GM12878 (cell line): ENCODE results near the gene BCL11A. TPM values are rescaled to one million over a fixed set of nuclear protein-coding genes. Genes with fewer than 3 reads are reported as not detected.

Experiments
- ATAC-seq: fragments of 200-7000 bp; cut with Tn5 transposase; 3 replicates; pipeline ENCODE4 v1.9.1; 2020; ENCODE audit warnings: mild to moderate bottlenecking, moderate library complexity
- BruUV-seq: library from RNA; stranded (reverse); fragments of 400-500 nt; replicated peaks from 2 replicates; lab custom pipeline; 2021; lab: Mats Ljungman, UMichigan
- CTCF ChIA-PET: fragments of 300-600 bp; sonication (Branson Sonifier 250); formaldehyde crosslinking; extraction: SDS; loops from one replicate; lab custom pipeline; 2021; ENCODE audit warnings: inconsistent platforms; lab: Yijun Ruan, JAX
- POLR2A ChIA-PET: fragments of 350-600 bp; formaldehyde crosslinking; extraction: SDS; loops from one replicate; lab custom pipeline; 2021; ENCODE audit warnings: inconsistent platforms; lab: Charles Lee
- RAD21 ChIA-PET: fragments of 300-600 bp; sonication (Branson Sonifier 250); formaldehyde crosslinking; loops from one replicate; lab custom pipeline; 2023; ENCODE audit warnings: antibody characterized with exemption; ENCODE audit not compliant: unreplicated experiment; lab: Charles Lee
- SMC1A ChIA-PET: fragments of 300-600 bp; sonication (Branson Sonifier 250); formaldehyde crosslinking; loops from one replicate; lab custom pipeline; 2023; ENCODE audit not compliant: unreplicated experiment, uncharacterized antibody; lab: Charles Lee
- DNase-seq: peaks from one replicate; pipeline ENCODE4 v3.0.0-alpha.2; 2011; ENCODE audit warnings: low read depth, low spot score
- FAIRE-seq: peaks from 3 replicates; lab custom pipeline; 2011; peaks lifted over from hg19 to GRCh38; lab: Jason Lieb, UNC
- H2AFZ ChIP-seq: 2 replicates; pipeline ENCODE4 v1.6.0; 2011; ENCODE audit warnings: low read depth, low read length, control low read depth; ENCODE audit not compliant: control insufficient read depth
- H3K27ac ChIP-seq: 2 replicates; pipeline ENCODE4 v1.5.1; 2011; ENCODE audit warnings: control low read depth; ENCODE audit not compliant: control insufficient read depth, insufficient read depth
- H3K27me3 ChIP-seq, 2 experiments: replicated peaks in 1 of 2; 2 replicates each; pipeline versions ENCODE4 v1.6.0 to v1.6.1; 2011; ENCODE audit warnings: low read length in 1 of 2; ENCODE audit not compliant: control insufficient read depth in 2 of 2, insufficient read depth in 2 of 2
- H3K36me3 ChIP-seq, 2 experiments: 2 replicates each; pipeline ENCODE4 v1.5.1; 2011; ENCODE audit warnings: low read length in 1 of 2; ENCODE audit not compliant: control insufficient read depth in 2 of 2, insufficient read depth in 2 of 2
- H3K4me1 ChIP-seq: 2 replicates; pipeline ENCODE4 v1.6.1; 2011; ENCODE audit warnings: mild to moderate bottlenecking, low read length, moderate library complexity, mixed read lengths; ENCODE audit not compliant: control insufficient read depth, insufficient read depth
- H3K4me2 ChIP-seq: 2 replicates; pipeline ENCODE4 v1.6.0; 2011; ENCODE audit warnings: control low read depth; ENCODE audit not compliant: control insufficient read depth, insufficient read depth
- H3K4me3 ChIP-seq: fragments of 200-600 bp; sonication (generic); 2 replicates; pipeline ENCODE4 v1.5.1; 2016
- H3K79me2 ChIP-seq: 2 replicates; pipeline ENCODE4 v1.6.0; 2011; ENCODE audit warnings: low read length; ENCODE audit not compliant: control insufficient read depth, insufficient read depth
- H3K9ac ChIP-seq: 2 replicates; pipeline ENCODE4 v1.8.0; 2011; ENCODE audit warnings: low read length, control low read depth, mixed read lengths; ENCODE audit not compliant: control insufficient read depth, insufficient read depth
- H3K9me3 ChIP-seq: replicated peaks from 3 replicates; pipeline ENCODE4 v1.5.1; 2011; ENCODE audit warnings: mild to moderate bottlenecking, low read length; ENCODE audit not compliant: control insufficient read depth, insufficient read depth
- H4K20me1 ChIP-seq: 2 replicates; pipeline ENCODE4 v1.6.0; 2011; ENCODE audit not compliant: control insufficient read depth, insufficient read depth
- BACH1 ChIP-seq: fragments of 450-650 bp; IDR thresholded peaks from 2 replicates; pipeline ENCODE4 v1.6.1; 2017; ENCODE audit warnings: mild to moderate bottlenecking, borderline replicate concordance
- ETV6 ChIP-seq, 2 experiments: fragments of 450-650 bp in 1 of 2; IDR thresholded peaks in 1 of 2; conservative IDR thresholded peaks in 1 of 2; 2 replicates each; pipeline ENCODE4 v1.6.1; 2014; ENCODE audit warnings: antibody characterized with exemption in 1 of 2, borderline replicate concordance in 1 of 2, low read depth in 1 of 2, mild to moderate bottlenecking in 1 of 2, moderate library complexity in 1 of 2
- JUND ChIP-seq: IDR thresholded peaks from 2 replicates; pipeline ENCODE4 v1.6.1; 2012; ENCODE audit warnings: low read depth, mild to moderate bottlenecking, low read length, improper control_type of control experiment, moderate library complexity
- MTA3 ChIP-seq: IDR thresholded peaks from 2 replicates; pipeline ENCODE4 v1.6.1; 2012; ENCODE audit warnings: low read length, inconsistent platforms, borderline replicate concordance
- POLR2AphosphoS5 ChIP-seq: IDR thresholded peaks from 2 replicates; pipeline ENCODE4 v1.6.1; 2011; ENCODE audit warnings: mild to moderate bottlenecking, low read length, inconsistent platforms
- WGBS: methylation state at CpG from one replicate; pipeline ENCODE4 v1.1.6; 2016; ENCODE audit warnings: low lambda C conversion rate; ENCODE audit not compliant: insufficient replicate concordance, insufficient coverage; ENCODE audit errors: missing lambda C conversion rate; 5-methylcytosine and 5-hydroxymethylcytosine counted together
- in situ Hi-C: fragments of 300-500 bp; cut with MboI; formaldehyde crosslinking; loops from 9 replicates; pipeline ENCODE4 v1.14.3; 2018; ENCODE audit warnings: mixed read lengths
- intact Hi-C: fragments of 100-400 bp; cut with micrococcal nuclease; formaldehyde crosslinking; loops from one replicate; pipeline ENCODE4 v1.14.2; 2022; ENCODE audit not compliant: unreplicated experiment
- polyA plus RNA-seq, 11 experiments: library from polyadenylated mRNA; depleted of rRNA in 4 of 11; unstranded in 6 of 11; stranded (reverse) in 5 of 11; fragments of >200 nt; fragmentation: Nextera tagmentation in 4 of 11; fragmentation: Illumina TruSeq in 1 of 11; extraction: Ambion mirVana in 4 of 11; extraction: Trizol in 1 of 11; gene quantifications; 1 replicate in 1 of 11; 2 replicates in 10 of 11; pipeline versions ENCODE4 v1.2.1 to v1.2.3, GENCODE V29; 2011 to 2016; ENCODE audit warnings: inconsistent platforms in 2 of 11, missing spikeins in 2 of 11, low read depth in 1 of 11
- total RNA-seq, 4 experiments: library from RNA; depleted of rRNA in 3 of 4; stranded (reverse); fragments of >200 nt in 3 of 4; fragmentation: Illumina TruSeq in 1 of 4; extraction: Trizol in 1 of 4; gene quantifications; 2 replicates each; pipeline versions ENCODE4 v1.2.1 to v1.2.3, GENCODE V29; 2013 to 2021
- TF ChIP-seq, protein P1 (sequence below): fragments of 450-650 bp; IDR thresholded peaks from 2 replicates; pipeline ENCODE4 v1.6.1; 2016; ENCODE audit warnings: mild to moderate bottlenecking
- TF ChIP-seq, protein P2 (sequence below), 3 experiments: IDR thresholded peaks in 2 of 3; conservative IDR thresholded peaks in 1 of 3; 2 replicates each; pipeline ENCODE4 v1.5.1; 2011; ENCODE audit warnings: low read depth in 3 of 3, low read length in 3 of 3, mild to moderate bottlenecking in 3 of 3, control low read depth in 2 of 3, moderate library complexity in 2 of 3, inconsistent platforms in 1 of 3, mixed read lengths in 1 of 3; ENCODE audit not compliant: control insufficient read depth in 2 of 3, insufficient read depth in 1 of 3; ENCODE audit errors: extremely low read depth in 1 of 3
- TF ChIP-seq, protein P3 (sequence below): fragments of 450-650 bp; IDR thresholded peaks from 2 replicates; pipeline ENCODE4 v1.6.1; 2014; ENCODE audit warnings: mild to moderate bottlenecking

Gene BCL11A
- total and polyA plus RNA-seq, 10 of the 15 experiments (the other 5 are each of a cell fraction or from before 2014, with no cell fraction given): 7.5 to 26.6 (median 11.1) TPM; not detected in 1

DNA sequence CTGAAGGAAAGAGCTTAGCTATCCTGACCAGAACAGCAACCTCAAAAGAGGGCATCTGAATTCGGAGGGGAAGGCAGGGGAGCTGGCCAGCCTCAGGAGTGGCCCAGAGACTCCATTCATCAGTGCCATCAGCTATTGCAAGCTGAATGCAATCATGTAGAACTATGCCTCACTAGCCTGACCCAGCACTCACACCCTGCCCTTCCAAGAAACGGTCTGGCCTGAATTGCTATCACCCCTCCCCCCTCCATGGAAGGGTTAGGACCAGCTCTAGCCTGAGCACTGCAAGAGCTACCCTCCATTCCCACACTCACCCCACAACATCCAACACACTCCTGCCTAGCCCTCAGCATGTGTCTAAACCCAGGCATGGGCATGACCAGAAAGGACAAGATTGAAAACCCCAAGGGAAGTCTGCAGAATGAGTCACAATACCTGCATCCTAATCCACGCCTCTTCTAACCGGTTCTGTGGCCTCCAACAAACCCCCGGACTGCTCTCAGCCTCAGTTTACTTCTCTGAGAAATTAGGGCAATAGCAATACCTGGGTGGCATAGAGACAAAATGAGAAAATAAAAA lies 120.3 kb downstream of the BCL11A start:
- intact Hi-C loops: no loop called here
- in situ Hi-C loops: no loop called here
- no peak; the same call in 1 of the 3 replicates for ATAC-seq

DNA sequence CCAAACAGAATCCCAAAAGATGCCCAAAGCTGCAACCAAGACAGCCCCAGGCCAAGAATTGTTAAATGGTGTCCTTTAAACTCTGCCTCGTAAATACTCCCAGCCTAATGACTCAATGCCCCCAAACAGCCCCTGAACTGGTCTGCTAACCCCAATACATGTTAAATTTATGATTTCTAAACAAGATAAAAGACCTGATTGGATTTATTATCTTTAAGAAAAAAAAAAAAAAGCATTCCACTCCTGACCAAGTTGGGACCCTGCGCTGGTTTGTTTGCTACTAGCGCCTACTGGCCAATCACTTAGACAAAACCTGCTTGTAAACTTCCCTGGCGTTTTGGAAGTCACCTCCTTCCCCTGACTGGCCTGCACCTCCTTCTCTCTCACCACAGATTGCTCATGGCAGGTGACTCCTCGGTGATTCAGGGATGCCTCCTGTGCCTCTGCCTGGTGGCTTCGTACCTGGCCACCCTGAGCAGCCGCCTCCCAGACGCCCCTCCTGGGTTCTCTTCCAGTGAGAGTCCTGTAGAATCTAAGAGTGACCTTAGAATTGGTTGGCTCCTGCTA lies 121.3 kb downstream of the BCL11A start:
- Histone ChIP-seq H3K27me3 (no peaks in the 10 kb centered on the region), H3K9ac (no peak overlapping the region), H3K4me1 (peaks cover 3% of the 10 kb centered on the region; the same call in 1 of the 2 replicates), H3K9me3 (no peaks in the 10 kb centered on the region), H3K79me2 (no peaks in the 10 kb centered on the region), H3K4me2 (no peak overlapping the region), H4K20me1 (no peaks in the 10 kb centered on the region), H2AFZ (no peak overlapping the region), H3K4me3 (no peak overlapping the region), H3K27ac (no peak overlapping the region), H3K36me3 (no peaks in the 10 kb centered on the region)
- SMC1A ChIA-PET: interaction anchor here (1.1 kb wide), 1 partner anchor 50 kb away, joined by 3 read pairs; no protein-coding TSS in a partner anchor
- intact Hi-C loops: no loop called here
- FAIRE-seq (no peak), DNase-seq (no peak), ATAC-seq (no peak)
- POLR2A ChIA-PET: no interaction called here
- BruUV-seq: no TSS peak
- CTCF ChIA-PET: interaction anchor here (0.6 to 1.1 kb wide), 4 partner anchors 28 to 717 kb away, joined by 3 to 4 read pairs (median 3); no protein-coding TSS in a partner anchor
- WGBS: 78% methylated on average over 8 of the region's 8 CpGs
- in situ Hi-C loops: no loop called here
- RAD21 ChIA-PET: no interaction called here
- TF ChIP-seq BACH1: no peak
- TF ChIP-seq, protein P1, sequence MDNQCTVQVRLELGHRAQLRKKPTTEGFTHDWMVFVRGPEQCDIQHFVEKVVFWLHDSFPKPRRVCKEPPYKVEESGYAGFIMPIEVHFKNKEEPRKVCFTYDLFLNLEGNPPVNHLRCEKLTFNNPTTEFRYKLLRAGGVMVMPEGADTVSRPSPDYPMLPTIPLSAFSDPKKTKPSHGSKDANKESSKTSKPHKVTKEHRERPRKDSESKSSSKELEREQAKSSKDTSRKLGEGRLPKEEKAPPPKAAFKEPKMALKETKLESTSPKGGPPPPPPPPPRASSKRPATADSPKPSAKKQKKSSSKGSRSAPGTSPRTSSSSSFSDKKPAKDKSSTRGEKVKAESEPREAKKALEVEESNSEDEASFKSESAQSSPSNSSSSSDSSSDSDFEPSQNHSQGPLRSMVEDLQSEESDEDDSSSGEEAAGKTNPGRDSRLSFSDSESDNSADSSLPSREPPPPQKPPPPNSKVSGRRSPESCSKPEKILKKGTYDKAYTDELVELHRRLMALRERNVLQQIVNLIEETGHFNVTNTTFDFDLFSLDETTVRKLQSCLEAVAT: no peak
- TF ChIP-seq, protein P2, sequence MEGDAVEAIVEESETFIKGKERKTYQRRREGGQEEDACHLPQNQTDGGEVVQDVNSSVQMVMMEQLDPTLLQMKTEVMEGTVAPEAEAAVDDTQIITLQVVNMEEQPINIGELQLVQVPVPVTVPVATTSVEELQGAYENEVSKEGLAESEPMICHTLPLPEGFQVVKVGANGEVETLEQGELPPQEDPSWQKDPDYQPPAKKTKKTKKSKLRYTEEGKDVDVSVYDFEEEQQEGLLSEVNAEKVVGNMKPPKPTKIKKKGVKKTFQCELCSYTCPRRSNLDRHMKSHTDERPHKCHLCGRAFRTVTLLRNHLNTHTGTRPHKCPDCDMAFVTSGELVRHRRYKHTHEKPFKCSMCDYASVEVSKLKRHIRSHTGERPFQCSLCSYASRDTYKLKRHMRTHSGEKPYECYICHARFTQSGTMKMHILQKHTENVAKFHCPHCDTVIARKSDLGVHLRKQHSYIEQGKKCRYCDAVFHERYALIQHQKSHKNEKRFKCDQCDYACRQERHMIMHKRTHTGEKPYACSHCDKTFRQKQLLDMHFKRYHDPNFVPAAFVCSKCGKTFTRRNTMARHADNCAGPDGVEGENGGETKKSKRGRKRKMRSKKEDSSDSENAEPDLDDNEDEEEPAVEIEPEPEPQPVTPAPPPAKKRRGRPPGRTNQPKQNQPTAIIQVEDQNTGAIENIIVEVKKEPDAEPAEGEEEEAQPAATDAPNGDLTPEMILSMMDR (IDR thresholded peaks at IDR 0.05 in 2 of 3, conservative IDR thresholded peaks at IDR 0.05 in 1 of 3; ENCODE audit: control insufficient read depth in 2 of 3, extremely low read depth in 1 of 3, insufficient read depth in 1 of 3, low read depth in 3 of 3, low read length in 3 of 3): no peak
- no peak for TF ChIP-seq MTA3
- TF ChIP-seq ETV6 (conservative IDR thresholded peaks at IDR 0.05 in 1 of 2, IDR thresholded peaks at IDR 0.05 in 1 of 2; ENCODE audit: borderline replicate concordance in 1 of 2, low read depth in 1 of 2): no peak
- TF ChIP-seq POLR2AphosphoS5: no peak
- TF ChIP-seq, protein P3, sequence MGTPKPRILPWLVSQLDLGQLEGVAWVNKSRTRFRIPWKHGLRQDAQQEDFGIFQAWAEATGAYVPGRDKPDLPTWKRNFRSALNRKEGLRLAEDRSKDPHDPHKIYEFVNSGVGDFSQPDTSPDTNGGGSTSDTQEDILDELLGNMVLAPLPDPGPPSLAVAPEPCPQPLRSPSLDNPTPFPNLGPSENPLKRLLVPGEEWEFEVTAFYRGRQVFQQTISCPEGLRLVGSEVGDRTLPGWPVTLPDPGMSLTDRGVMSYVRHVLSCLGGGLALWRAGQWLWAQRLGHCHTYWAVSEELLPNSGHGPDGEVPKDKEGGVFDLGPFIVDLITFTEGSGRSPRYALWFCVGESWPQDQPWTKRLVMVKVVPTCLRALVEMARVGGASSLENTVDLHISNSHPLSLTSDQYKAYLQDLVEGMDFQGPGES: no peak

More for the DNA sequence above, 120.3 kb downstream of the BCL11A start:
- no peak overlapping the region for H3K4me2 ChIP-seq
- no peak overlapping the region for H3K27ac ChIP-seq
- no peaks in the 10 kb centered on the region for H3K9me3 ChIP-seq
- ChIA-PET SMC1A (interaction anchor here (1.2 kb wide), 1 partner anchor 15 kb away, joined by 4 read pairs; no protein-coding TSS in a partner anchor), RAD21 (no interaction called here), CTCF (interaction anchor here (0.6 to 1.6 kb wide), 4 partner anchors 28 to 716 kb away, joined by 3 to 4 read pairs (median 4); no protein-coding TSS in a partner anchor), POLR2A (no interaction called here)
- FAIRE-seq (no peak), DNase-seq (no peak)
- 20% methylated on average over 5 of the region's 5 CpGs for WGBS
- H3K4me3 ChIP-seq: no peak overlapping the region
- H4K20me1 ChIP-seq: no peaks in the 10 kb centered on the region
- H3K36me3 ChIP-seq: no peaks in the 10 kb centered on the region
- peaks cover 3% of the 10 kb centered on the region; the same call in 1 of the 2 replicates for H3K4me1 ChIP-seq
- H3K9ac ChIP-seq: no peak overlapping the region
- no peaks in the 10 kb centered on the region for H3K79me2 ChIP-seq
- no peaks in the 10 kb centered on the region for H3K27me3 ChIP-seq
- no peak overlapping the region for H2AFZ ChIP-seq
- TF ChIP-seq JUND (no peak), BACH1 (no peak)
- no TSS peak for BruUV-seq
